H1 (cell line): Measurements from ENCODE around the gene KIZ.

ENCODE experiments used
- BCL11A ChIP-seq, 2 experiments: IDR thresholded peaks; one replicate each; pipeline ENCODE4 v1.6.1; 2011; ENCODE audit warnings: low read depth in 2 of 2, low read length in 2 of 2, mild to moderate bottlenecking in 2 of 2
- BRCA1 ChIP-seq: IDR thresholded peaks from 2 replicates; pipeline ENCODE4 v1.6.1; 2012; ENCODE audit warnings: low read depth, low read length, improper control_type of control experiment
- CREB1 ChIP-seq: IDR thresholded peaks from 2 replicates; pipeline ENCODE4 v1.6.1; 2012; ENCODE audit warnings: inconsistent platforms
- EP300 ChIP-seq, 2 experiments: IDR thresholded peaks; 1 replicate in 1 of 2; 2 replicates in 1 of 2; pipeline ENCODE4 v1.6.1; 2011 to 2012; ENCODE audit warnings: low read depth in 2 of 2, low read length in 2 of 2, mild to moderate bottlenecking in 2 of 2, borderline replicate concordance in 1 of 2, inconsistent platforms in 1 of 2, moderate library complexity in 1 of 2
- EZH2 ChIP-seq: fragments of 200-600 bp; sonication (generic); IDR thresholded peaks from 2 replicates; pipeline ENCODE4 v1.7.1; 2012; ENCODE audit warnings: low read depth, mild to moderate bottlenecking, moderate library complexity, low read length, inconsistent platforms; ENCODE audit not compliant: severe bottlenecking
- MAFK ChIP-seq: IDR thresholded peaks from 2 replicates; pipeline ENCODE4 v1.6.1; 2012; ENCODE audit warnings: low read depth, mild to moderate bottlenecking, improper control_type of control experiment, low read length
- NRF1 ChIP-seq: IDR thresholded peaks from 2 replicates; pipeline ENCODE4 v1.6.1; 2011; ENCODE audit warnings: mild to moderate bottlenecking, low read depth, low read length, improper control_type of control experiment
- POLR2AphosphoS5 ChIP-seq: IDR thresholded peaks from 2 replicates; pipeline ENCODE4 v1.6.1; 2011; ENCODE audit warnings: low read depth, low read length
- RAD21 ChIP-seq, 2 experiments: IDR thresholded peaks in 1 of 2; conservative IDR thresholded peaks in 1 of 2; 2 replicates each; pipeline ENCODE4 v1.6.1; 2011; ENCODE audit warnings: low read depth in 2 of 2, low read length in 2 of 2, improper control_type of control experiment in 1 of 2, inconsistent platforms in 1 of 2, mild to moderate bottlenecking in 1 of 2, moderate library complexity in 1 of 2
- TCF12 ChIP-seq: IDR thresholded peaks from 2 replicates; pipeline ENCODE4 v1.6.1; 2011; ENCODE audit warnings: low read depth, mild to moderate bottlenecking, low read length
- YY1 ChIP-seq: IDR thresholded peaks from 2 replicates; pipeline ENCODE4 v1.6.1; 2011; ENCODE audit warnings: low read depth, mild to moderate bottlenecking, low read length
- TF ChIP-seq, protein P1 (sequence below), 3 experiments: IDR thresholded peaks; 1 replicate in 2 of 3; 2 replicates in 1 of 3; pipeline versions ENCODE4 v1.5.1 to v1.6.1; 2011; ENCODE audit warnings: low read length in 3 of 3, mild to moderate bottlenecking in 3 of 3, inconsistent platforms in 2 of 3, low read depth in 1 of 3, moderate library complexity in 1 of 3; ENCODE audit not compliant: insufficient read depth in 1 of 3; ENCODE audit errors: control extremely low read depth in 1 of 3
- TF ChIP-seq, protein P2 (sequence below): IDR thresholded peaks from 2 replicates; pipeline ENCODE4 v1.6.1; 2012; ENCODE audit warnings: low read length, inconsistent platforms

DNA sequence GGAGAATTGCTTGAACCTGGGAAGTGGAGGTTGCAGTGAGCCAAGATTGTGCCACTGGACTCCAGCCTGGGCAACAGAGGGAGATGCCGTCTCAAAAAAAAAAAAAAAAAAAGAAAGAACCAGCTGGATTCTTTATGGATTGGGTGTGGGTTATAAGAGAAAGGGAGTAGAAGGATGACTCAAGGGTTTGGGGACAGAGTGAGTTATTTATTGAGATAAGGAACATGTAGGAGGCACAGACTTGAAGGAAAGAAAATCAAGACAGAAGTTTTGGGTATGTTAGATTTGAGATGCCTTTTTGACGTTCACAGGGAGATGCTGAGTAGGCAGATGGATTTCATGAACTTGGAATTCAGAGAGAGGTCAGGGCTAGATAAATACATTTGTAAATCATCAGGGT, 47.6 kb downstream of the KIZ start:
- TF ChIP-seq EP300 (IDR thresholded peaks at IDR 0.05; ENCODE audit: borderline replicate concordance in 1 of 2, low read depth in 2 of 2, low read length in 2 of 2) (no peak), BRCA1 (no peak), YY1 (no peak), EZH2 (no peak), CREB1 (no peak), POLR2AphosphoS5 (no peak), TCF12 (no peak), RAD21 (IDR thresholded peaks at IDR 0.05 in 1 of 2, conservative IDR thresholded peaks at IDR 0.05 in 1 of 2; ENCODE audit: low read depth in 2 of 2, low read length in 2 of 2) (no peak), BCL11A (IDR thresholded peaks at IDR 0.05; ENCODE audit: low read depth in 2 of 2, low read length in 2 of 2) (no peak), NRF1 (no peak), MAFK (no peak)
- TF ChIP-seq, protein P1, sequence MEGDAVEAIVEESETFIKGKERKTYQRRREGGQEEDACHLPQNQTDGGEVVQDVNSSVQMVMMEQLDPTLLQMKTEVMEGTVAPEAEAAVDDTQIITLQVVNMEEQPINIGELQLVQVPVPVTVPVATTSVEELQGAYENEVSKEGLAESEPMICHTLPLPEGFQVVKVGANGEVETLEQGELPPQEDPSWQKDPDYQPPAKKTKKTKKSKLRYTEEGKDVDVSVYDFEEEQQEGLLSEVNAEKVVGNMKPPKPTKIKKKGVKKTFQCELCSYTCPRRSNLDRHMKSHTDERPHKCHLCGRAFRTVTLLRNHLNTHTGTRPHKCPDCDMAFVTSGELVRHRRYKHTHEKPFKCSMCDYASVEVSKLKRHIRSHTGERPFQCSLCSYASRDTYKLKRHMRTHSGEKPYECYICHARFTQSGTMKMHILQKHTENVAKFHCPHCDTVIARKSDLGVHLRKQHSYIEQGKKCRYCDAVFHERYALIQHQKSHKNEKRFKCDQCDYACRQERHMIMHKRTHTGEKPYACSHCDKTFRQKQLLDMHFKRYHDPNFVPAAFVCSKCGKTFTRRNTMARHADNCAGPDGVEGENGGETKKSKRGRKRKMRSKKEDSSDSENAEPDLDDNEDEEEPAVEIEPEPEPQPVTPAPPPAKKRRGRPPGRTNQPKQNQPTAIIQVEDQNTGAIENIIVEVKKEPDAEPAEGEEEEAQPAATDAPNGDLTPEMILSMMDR (IDR thresholded peaks at IDR 0.05; ENCODE audit: control extremely low read depth in 1 of 3, insufficient read depth in 1 of 3, low read depth in 1 of 3, low read length in 3 of 3), result no peak
- TF ChIP-seq, protein P2, sequence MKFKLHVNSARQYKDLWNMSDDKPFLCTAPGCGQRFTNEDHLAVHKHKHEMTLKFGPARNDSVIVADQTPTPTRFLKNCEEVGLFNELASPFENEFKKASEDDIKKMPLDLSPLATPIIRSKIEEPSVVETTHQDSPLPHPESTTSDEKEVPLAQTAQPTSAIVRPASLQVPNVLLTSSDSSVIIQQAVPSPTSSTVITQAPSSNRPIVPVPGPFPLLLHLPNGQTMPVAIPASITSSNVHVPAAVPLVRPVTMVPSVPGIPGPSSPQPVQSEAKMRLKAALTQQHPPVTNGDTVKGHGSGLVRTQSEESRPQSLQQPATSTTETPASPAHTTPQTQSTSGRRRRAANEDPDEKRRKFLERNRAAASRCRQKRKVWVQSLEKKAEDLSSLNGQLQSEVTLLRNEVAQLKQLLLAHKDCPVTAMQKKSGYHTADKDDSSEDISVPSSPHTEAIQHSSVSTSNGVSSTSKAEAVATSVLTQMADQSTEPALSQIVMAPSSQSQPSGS, result no peak
